ENCODE measurements around the gene DISP3. TPM values are rescaled to one million over a fixed set of nuclear protein-coding genes. Genes with fewer than 3 reads are reported as not detected.

The DISP3 gene
- total and polyA plus RNA-seq, 9 of the 15 experiments (the other 6 are each of a cell fraction or from before 2014, with no cell fraction given), result 0.03 to 0.19 (median 0.15) TPM; not detected in 5

- TF ChIP-seq HOMEZ (CRISPR knock-in tag; IDR thresholded peaks at IDR 0.05), result no peak
Observed at GRCh38 chr1:11483581-11484320, 4.8 kb downstream of the DISP3 start (continued).

- H3K4me3 ChIP-seq, result no peak overlapping the region
- TF ChIP-seq MEIS2 (IDR thresholded peaks at IDR 0.05; ENCODE audit: partially characterized antibody) (no peak), ID3 (CRISPR knock-in tag; IDR thresholded peaks at IDR 0.05) (no peak), ID3 (tag; IDR thresholded peaks at IDR 0.05) (no peak), DIDO1 (tag; IDR thresholded peaks at IDR 0.05; ENCODE audit: low read depth) (no peak), ZNF232 (CRISPR knock-in tag; IDR thresholded peaks at IDR 0.05) (no peak), MXI1 (IDR thresholded peaks at IDR 0.05; ENCODE audit: low read depth, low read length) (no peak), BHLHE40 (IDR thresholded peaks at IDR 0.05; ENCODE audit: low read length) (no peak), SAFB2 (IDR thresholded peaks at IDR 0.05; ENCODE audit: borderline replicate concordance, low read depth, low read length, severe bottlenecking) (no peak), CREB1 (IDR thresholded peaks at IDR 0.05) (no peak), CREB1 (CRISPR knock-in tag; IDR thresholded peaks at IDR 0.05) (no peak)
- POLR2A ChIA-PET, result no interaction called here
- 0% methylated on average over 7 of the region's 7 CpGs for WGBS (ENCODE audit: insufficient coverage, low coverage, missing lambda C conversion rate)
- no peaks in the 10 kb centered on the region for H3K9me3 ChIP-seq (replicated peaks; ENCODE audit: control insufficient read depth, insufficient read depth, low read depth, low read length)
- no peaks in the 10 kb centered on the region for H3K36me3 ChIP-seq (ENCODE audit: control insufficient read depth, insufficient read depth, low read length)
- intact Hi-C loops (cut with micrococcal nuclease) (no loop called here), in situ Hi-C loops (cut with MboI) (no loop called here)
- H4K20me1 ChIP-seq (replicated peaks; ENCODE audit: control insufficient read depth, insufficient read depth, low read length), result peaks cover 18% of the 10 kb centered on the region
- no peak overlapping the region for H2AFZ ChIP-seq (ENCODE audit: low read depth, low read length)
- H3K4me2 ChIP-seq (ENCODE audit: insufficient read depth, low read length), result no peak overlapping the region
- H3K27me3 ChIP-seq (ENCODE audit: control insufficient read depth in 2 of 2, insufficient read depth in 2 of 2, low read length in 2 of 2), result peaks cover 19 to 71% of the 10 kb centered on the region in 2 experiments; a peak in 4 of 5 replicates
- FAIRE-seq (no peak), DNase-seq (ENCODE audit: extremely low read depth in 1 of 4, low spot score in 3 of 4) (no peak), ATAC-seq (no peak)
- no TSS peak for BruUV-seq (replicated peaks)
- H3K4me1 ChIP-seq (replicated peaks in 1 of 2; ENCODE audit: control insufficient read depth in 2 of 2, insufficient read depth in 2 of 2, low read length in 2 of 2), result peaks cover 0 to 11% of the 10 kb centered on the region in 2 experiments; a peak in 3 of 5 replicates
- CTCF ChIA-PET (ENCODE audit: low intra/inter-chr PET ratio), result no interaction called here
- no peak overlapping the region for H3K27ac ChIP-seq (ENCODE audit: extremely low read depth, low read depth, low read length)
- no peak overlapping the region for H3K9ac ChIP-seq (ENCODE audit: insufficient read depth in 1 of 2, low read depth in 2 of 2, low read length in 2 of 2)
- no peaks in the 10 kb centered on the region for H3K79me2 ChIP-seq (ENCODE audit: control insufficient read depth, insufficient read depth, low read length)
- no peaks in the 10 kb centered on the region for H3K9me1 ChIP-seq (ENCODE audit: control insufficient read depth, insufficient read depth, low read length)
Observed at GRCh38 chr1:11484321-11484655, 5.3 kb downstream of the DISP3 start.
